GM19023 (cell line): Measurements from ENCODE around the gene TPBGL.
"Not testable (repeated sequence)": the region's sequence is repeated elsewhere in the genome, so short reads cannot be mapped to it uniquely, and the experiment has no call there.

Source experiments
- ATAC-seq: cut with Tn5 transposase; IDR thresholded peaks from one replicate; pipeline ENCODE4 v1.9.1; 2021; ENCODE audit warnings: mild to moderate bottlenecking, moderate library complexity; ENCODE audit not compliant: unreplicated experiment

Gene TPBGL

GRCh38 chr11:75269896-75270295, 29.3 kb downstream of the TPBGL start:
- no peak for ATAC-seq

- no peak for ATAC-seq
These were observed 30.4 kb downstream of the TPBGL start for GRCh38 chr11:75270896-75271418.

- no peak for ATAC-seq
These were observed 31.2 kb downstream of the TPBGL start for GRCh38 chr11:75271730-75272129.

GRCh38 chr11:75272391-75272790, 31.8 kb downstream of the TPBGL start:
- no peak for ATAC-seq

GRCh38 chr11:75272821-75273301, 32.3 kb downstream of the TPBGL start:
- ATAC-seq, result no peak

GRCh38 chr11:75273411-75274391, 33.1 kb downstream of the TPBGL start:
- no peak for ATAC-seq

- ATAC-seq, result not testable (repeated sequence)
These were observed 34.1 kb downstream of the TPBGL start for GRCh38 chr11:75274716-75275115.

GRCh38 chr11:75275581-75275980, 35.0 kb downstream of the TPBGL start:
- ATAC-seq, result no peak

- no peak for ATAC-seq
These were observed 35.6 kb downstream of the TPBGL start for GRCh38 chr11:75276186-75276585.

GRCh38 chr11:75276686-75277085, 36.1 kb downstream of the TPBGL start:
- no peak for ATAC-seq

- ATAC-seq, result no peak
These were observed 36.7 kb downstream of the TPBGL start for GRCh38 chr11:75277211-75277805.

GRCh38 chr11:75277991-75278790, 37.6 kb downstream of the TPBGL start:
- no peak for ATAC-seq

- ATAC-seq, result no peak
These were observed 38.7 kb downstream of the TPBGL start for GRCh38 chr11:75279273-75279672.

- ATAC-seq, result no peak
These were observed 39.7 kb downstream of the TPBGL start for GRCh38 chr11:75280227-75280701.

- ATAC-seq, result no peak
These were observed 40.3 kb downstream of the TPBGL start for GRCh38 chr11:75280770-75281468.

GRCh38 chr11:75281469-75282095, 41.0 kb downstream of the TPBGL start:
- ATAC-seq, result no peak

- no peak for ATAC-seq
These were observed 42.9 kb downstream of the TPBGL start for GRCh38 chr11:75283391-75283931.

- no peak for ATAC-seq
These were observed 45.3 kb downstream of the TPBGL start for GRCh38 chr11:75285776-75286360.

- ATAC-seq, result no peak
These were observed 46.4 kb downstream of the TPBGL start for GRCh38 chr11:75286826-75287465.
